Bronchial epithelial cell (primary cell): ENCODE data around the gene CD14. TPM values are rescaled to one million over a fixed set of nuclear protein-coding genes. Genes with fewer than 3 reads are reported as not detected.
"Not testable (repeated sequence)": the region's sequence is repeated elsewhere in the genome, so short reads cannot be mapped to it uniquely, and the experiment has no call there.

Experiments used
- DNase-seq: peaks from one replicate; pipeline ENCODE4 v3.0.0-alpha.2; 2010; ENCODE audit warnings: low read depth
- FAIRE-seq: peaks from 2 replicates; lab custom pipeline; 2011; peaks lifted over from hg19 to GRCh38; lab: Jason Lieb, UNC
- H3K27me3 ChIP-seq: 2 replicates; pipeline ENCODE4 v1.5.1; 2011; ENCODE audit warnings: low read length; ENCODE audit not compliant: control insufficient read depth, insufficient read depth
- H3K36me3 ChIP-seq: 2 replicates; pipeline ENCODE4 v1.5.1; 2011; ENCODE audit warnings: low read length; ENCODE audit not compliant: control insufficient read depth, insufficient read depth
- H3K4me3 ChIP-seq: 2 replicates; pipeline ENCODE4 v1.5.1; 2011; ENCODE audit warnings: mild to moderate bottlenecking, low read depth, low read length, control low read depth
- CTCF ChIP-seq: IDR thresholded peaks from 2 replicates; pipeline ENCODE4 v1.5.1; 2011; ENCODE audit warnings: mild to moderate bottlenecking, moderate library complexity, low read length, control low read depth, inconsistent platforms; ENCODE audit not compliant: insufficient read depth, severe bottlenecking
- total RNA-seq: library from RNA; depleted of rRNA; stranded (reverse); fragments of >200 nt; gene quantifications from 2 replicates; pipeline ENCODE4 v1.2.1, GENCODE V29; 2014

CD14 gene
- total RNA-seq, 1 donor from 2014 or later = 3.2 TPM

GRCh38 chr5:140673187-140673976 is 40.4 kb upstream of the CD14 start, which contains the start of gene DND1:
TSS of gene DND1 (minus strand) at chr5:140673576. CDS start at chr5:140673542, 34 bp downstream.
- DNase-seq (no peak), FAIRE-seq (no peak)
- TF ChIP-seq CTCF = no peak
- H3K4me3 ChIP-seq = no peak within 1 kb of the TSS
- H3K27me3 ChIP-seq = no peaks in the 10 kb centered on the region
- peaks cover 32% of the 10 kb centered on the region for H3K36me3 ChIP-seq

GRCh38 chr5:140672455-140673186 is 39.6 kb upstream of the CD14 start:
- no peak for TF ChIP-seq CTCF
- DNase-seq (no peak), FAIRE-seq (no peak)
- peaks cover 35% of the 10 kb centered on the region for H3K36me3 ChIP-seq
- no peak overlapping the region for H3K4me3 ChIP-seq
- H3K27me3 ChIP-seq = no peaks in the 10 kb centered on the region

- TF ChIP-seq CTCF = no peak
- H3K27me3 ChIP-seq = no peaks in the 10 kb centered on the region
- FAIRE-seq (no peak), DNase-seq (no peak)
- H3K36me3 ChIP-seq = peaks cover 29% of the 10 kb centered on the region
- no peak overlapping the region for H3K4me3 ChIP-seq
These were observed 38.6 kb upstream of the CD14 start for GRCh38 chr5:140671472-140672125.

- DNase-seq, H3K4me3 ChIP-seq, FAIRE-seq, H3K27me3 ChIP-seq: not testable (repeated sequence)
- peaks cover 26% of the 10 kb centered on the region for H3K36me3 ChIP-seq
These were observed 38.1 kb upstream of the CD14 start for GRCh38 chr5:140671035-140671434.

- H3K4me3 ChIP-seq = peak within 1 kb of the TSS; percentile 95
- no peaks in the 10 kb centered on the region for H3K27me3 ChIP-seq
- DNase-seq (peak; percentile 88), FAIRE-seq (no peak)
- TF ChIP-seq CTCF = no peak
- H3K36me3 ChIP-seq = peaks cover 28% of the 10 kb centered on the region
These were observed 31.6 kb upstream of the CD14 start, which contains the start of gene WDR55 for GRCh38 chr5:140664359-140665119. TSS of gene WDR55 (plus strand) at chr5:140664904. CDS start at chr5:140664913, 9 bp downstream.
